Measurements from ENCODE around the gene FASN.

- TF ChIP-seq CTCF (IDR thresholded peaks at IDR 0.05): no peak
- TF ChIP-seq POLR2A (IDR thresholded peaks at IDR 0.05): no peak
These were observed 69.1 kb downstream of the FASN start for GRCh38 chr17:82028966-82029365.

All from body of pancreas (tissue), 4 donors.